MCF 10A (cell line): Measurements from ENCODE around the gene RGS11. TPM values are rescaled to one million over a fixed set of nuclear protein-coding genes. Genes with fewer than 3 reads are reported as not detected.

Experiments
- BruUV-seq: library from RNA; stranded (reverse); fragments of 400-500 nt; replicated peaks from 2 replicates; lab custom pipeline; 2021; lab: Mats Ljungman, UMichigan
- CTCF ChIA-PET: fragments of 300-600 bp; sonication (Branson Sonifier 250); formaldehyde crosslinking; extraction: SDS; loops from one replicate; lab custom pipeline; 2021; ENCODE audit warnings: antibody characterized with exemption, inconsistent platforms; lab: Yijun Ruan, JAX
- POLR2A ChIA-PET: fragments of 300-600, 350-650 bp; sonication (Branson Sonifier 250); formaldehyde crosslinking; extraction: SDS; loops from one replicate; lab custom pipeline; 2020; ENCODE audit warnings: antibody characterized with exemption, inconsistent platforms; lab: Yijun Ruan, JAX
- DNase-seq: peaks from one replicate; pipeline ENCODE4 v3.0.0-alpha.2; 2018; ENCODE audit not compliant: unreplicated experiment
- H3K27ac Mint-ChIP-seq: one replicate; pipeline ENCODE4 v1.8.0; 2022; ENCODE audit warnings: mild to moderate bottlenecking, low read depth, mixed read lengths; ENCODE audit not compliant: unreplicated experiment
- H3K27me3 Mint-ChIP-seq: one replicate; pipeline ENCODE4 v1.8.0; 2022; ENCODE audit warnings: mixed read lengths; ENCODE audit not compliant: insufficient read depth, unreplicated experiment
- H3K36me3 Mint-ChIP-seq: one replicate; pipeline ENCODE4 v1.8.0; 2022; ENCODE audit warnings: mild to moderate bottlenecking, moderate library complexity, mixed read lengths; ENCODE audit not compliant: insufficient read depth, unreplicated experiment
- H3K4me1 Mint-ChIP-seq: one replicate; pipeline ENCODE4 v1.8.0; 2022; ENCODE audit warnings: mixed read lengths; ENCODE audit not compliant: insufficient read depth, unreplicated experiment
- H3K4me3 Mint-ChIP-seq: one replicate; pipeline ENCODE4 v1.8.0; 2022; ENCODE audit warnings: mild to moderate bottlenecking, moderate library complexity, mixed read lengths; ENCODE audit not compliant: unreplicated experiment
- H3K9me3 Mint-ChIP-seq: one replicate; pipeline ENCODE4 v1.8.0; 2022; ENCODE audit warnings: mixed read lengths; ENCODE audit not compliant: unreplicated experiment
- intact Hi-C: fragments of 100-400 bp; cut with micrococcal nuclease; formaldehyde crosslinking; loops from 2 replicates; pipeline ENCODE4 v1.14.1; 2022
- total RNA-seq: library from RNA; stranded (reverse); gene quantifications from 2 replicates; pipeline ENCODE4 v1.2.3, GENCODE V29; 2022
- TF ChIP-seq, protein P1 (sequence below): fragments of 200-600 bp; IDR thresholded peaks from one replicate; pipeline ENCODE4 v1.8.0; 2022; ENCODE audit warnings: antibody characterized with exemption, mild to moderate bottlenecking; ENCODE audit not compliant: unreplicated experiment

RGS11 gene
- total RNA-seq, 1 experiment from 2014 or later, result 1.7 TPM

DNA sequence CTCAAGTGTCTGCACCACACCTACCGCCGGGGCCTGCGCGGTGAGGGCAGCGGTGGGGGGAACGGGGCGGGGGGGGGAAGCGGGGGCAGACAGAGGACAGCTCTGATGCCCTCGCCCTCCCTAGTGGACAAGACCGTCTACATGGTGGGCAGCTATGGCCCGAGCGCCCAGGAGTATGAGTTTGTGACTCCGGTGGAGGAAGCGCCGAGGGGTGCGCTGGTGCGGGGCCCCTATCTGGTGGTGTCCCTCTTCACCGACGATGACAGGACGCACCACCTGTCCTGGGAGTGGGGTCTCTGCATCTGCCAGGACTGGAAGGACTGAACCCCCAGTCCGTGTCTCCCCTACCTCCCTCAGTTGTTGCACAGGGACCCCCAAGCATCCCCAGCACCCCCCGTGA, 6.7 kb upstream of the RGS11 start:
- POLR2A ChIA-PET, result no interaction called here
- H3K4me3 Mint-ChIP-seq, result no peak overlapping the region
- intact Hi-C loops, result no loop called here
- TF ChIP-seq, protein P1, sequence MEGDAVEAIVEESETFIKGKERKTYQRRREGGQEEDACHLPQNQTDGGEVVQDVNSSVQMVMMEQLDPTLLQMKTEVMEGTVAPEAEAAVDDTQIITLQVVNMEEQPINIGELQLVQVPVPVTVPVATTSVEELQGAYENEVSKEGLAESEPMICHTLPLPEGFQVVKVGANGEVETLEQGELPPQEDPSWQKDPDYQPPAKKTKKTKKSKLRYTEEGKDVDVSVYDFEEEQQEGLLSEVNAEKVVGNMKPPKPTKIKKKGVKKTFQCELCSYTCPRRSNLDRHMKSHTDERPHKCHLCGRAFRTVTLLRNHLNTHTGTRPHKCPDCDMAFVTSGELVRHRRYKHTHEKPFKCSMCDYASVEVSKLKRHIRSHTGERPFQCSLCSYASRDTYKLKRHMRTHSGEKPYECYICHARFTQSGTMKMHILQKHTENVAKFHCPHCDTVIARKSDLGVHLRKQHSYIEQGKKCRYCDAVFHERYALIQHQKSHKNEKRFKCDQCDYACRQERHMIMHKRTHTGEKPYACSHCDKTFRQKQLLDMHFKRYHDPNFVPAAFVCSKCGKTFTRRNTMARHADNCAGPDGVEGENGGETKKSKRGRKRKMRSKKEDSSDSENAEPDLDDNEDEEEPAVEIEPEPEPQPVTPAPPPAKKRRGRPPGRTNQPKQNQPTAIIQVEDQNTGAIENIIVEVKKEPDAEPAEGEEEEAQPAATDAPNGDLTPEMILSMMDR, result no peak
- no TSS peak for BruUV-seq
- no peak for DNase-seq
- H3K27me3 Mint-ChIP-seq, result no peaks in the 10 kb centered on the region
- H3K9me3 Mint-ChIP-seq, result no peaks in the 10 kb centered on the region
- H3K36me3 Mint-ChIP-seq, result no peaks in the 10 kb centered on the region
- CTCF ChIA-PET, result no interaction called here
- peaks cover 4% of the 10 kb centered on the region for H3K4me1 Mint-ChIP-seq
- no peak overlapping the region for H3K27ac Mint-ChIP-seq

DNA sequence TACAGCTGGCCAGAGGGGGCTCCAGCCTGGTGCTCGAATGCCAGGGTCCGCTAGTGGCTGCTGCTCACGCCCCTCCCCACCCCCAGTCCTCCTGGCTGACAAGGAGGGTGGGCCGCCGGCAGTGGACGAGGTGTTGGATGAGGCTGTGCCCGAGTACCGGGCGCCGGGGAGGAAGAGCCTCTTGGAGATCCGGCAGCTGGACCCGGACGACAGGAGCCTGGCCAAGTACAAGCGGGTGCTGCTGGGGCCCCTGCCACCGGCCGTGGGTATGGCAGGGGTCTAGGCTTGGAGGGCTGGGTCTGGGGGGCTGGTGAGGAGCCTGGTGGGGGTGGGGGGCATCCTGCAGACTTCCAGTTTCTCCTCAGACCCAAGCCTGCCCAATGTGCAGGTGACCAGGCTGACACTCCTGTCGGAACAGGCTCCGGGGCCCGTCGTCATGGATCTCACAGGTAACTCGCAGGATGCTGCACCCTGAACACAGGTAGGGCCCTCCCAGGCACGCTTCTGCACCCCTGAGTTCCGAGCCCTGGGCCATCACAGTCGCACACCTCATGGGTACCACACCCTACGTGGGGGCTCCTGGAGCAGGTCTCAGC, 6.0 kb upstream of the RGS11 start:
- intact Hi-C loops, result no loop called here
- no peak for DNase-seq
- no peaks in the 10 kb centered on the region for H3K36me3 Mint-ChIP-seq
- H3K4me3 Mint-ChIP-seq, result no peak overlapping the region
- no peak overlapping the region for H3K27ac Mint-ChIP-seq
- no peaks in the 10 kb centered on the region for H3K27me3 Mint-ChIP-seq
- ChIA-PET CTCF (no interaction called here), POLR2A (no interaction called here)
- no TSS peak for BruUV-seq
- no peaks in the 10 kb centered on the region for H3K9me3 Mint-ChIP-seq
- TF ChIP-seq, protein P1, result no peak
- H3K4me1 Mint-ChIP-seq, result peaks cover 4% of the 10 kb centered on the region

DNA sequence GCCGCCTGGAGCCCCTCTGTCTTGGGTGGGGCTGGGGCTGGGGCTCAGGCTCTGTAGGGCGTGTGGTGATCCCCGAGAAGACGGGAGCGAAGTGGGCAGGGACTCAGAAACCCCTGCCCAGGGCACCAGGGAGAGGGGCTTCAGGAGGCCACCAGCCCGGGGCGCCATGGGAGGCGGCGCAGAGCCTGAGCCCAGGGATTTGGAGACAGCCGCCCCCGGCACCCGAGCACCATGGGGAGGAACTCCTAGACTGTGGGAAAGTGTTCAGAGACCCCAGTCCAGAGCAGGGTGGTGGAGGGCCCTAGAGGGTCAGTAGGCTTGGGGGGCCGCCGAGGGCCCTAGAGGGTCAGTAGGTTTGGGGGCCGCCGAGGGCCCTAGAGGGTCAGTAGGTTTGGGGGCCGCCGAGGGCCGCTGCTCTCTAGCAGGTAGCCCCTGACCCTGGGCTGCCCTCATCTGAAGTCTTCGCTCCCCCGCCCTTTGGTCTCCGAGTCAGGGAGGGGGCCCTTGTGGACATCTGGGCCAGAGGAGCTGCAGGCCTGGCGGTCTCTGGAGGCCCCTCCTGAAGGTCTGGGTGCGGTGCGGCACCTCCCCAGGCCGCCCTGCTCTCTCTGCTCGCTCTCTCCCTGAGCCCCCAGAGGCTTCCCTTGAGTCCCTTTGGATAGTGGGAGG, 5.4 kb upstream of the RGS11 start:
- TF ChIP-seq, protein P1, result no peak
- DNase-seq, result no peak
- ChIA-PET CTCF (no interaction called here), POLR2A (no interaction called here)
- Mint-ChIP-seq H3K27ac (no peak overlapping the region), H3K36me3 (no peaks in the 10 kb centered on the region), H3K4me1 (peaks cover 4% of the 10 kb centered on the region), H3K27me3 (no peaks in the 10 kb centered on the region), H3K9me3 (no peaks in the 10 kb centered on the region), H3K4me3 (no peak overlapping the region)
- intact Hi-C loops, result no loop called here
- no TSS peak for BruUV-seq

DNA sequence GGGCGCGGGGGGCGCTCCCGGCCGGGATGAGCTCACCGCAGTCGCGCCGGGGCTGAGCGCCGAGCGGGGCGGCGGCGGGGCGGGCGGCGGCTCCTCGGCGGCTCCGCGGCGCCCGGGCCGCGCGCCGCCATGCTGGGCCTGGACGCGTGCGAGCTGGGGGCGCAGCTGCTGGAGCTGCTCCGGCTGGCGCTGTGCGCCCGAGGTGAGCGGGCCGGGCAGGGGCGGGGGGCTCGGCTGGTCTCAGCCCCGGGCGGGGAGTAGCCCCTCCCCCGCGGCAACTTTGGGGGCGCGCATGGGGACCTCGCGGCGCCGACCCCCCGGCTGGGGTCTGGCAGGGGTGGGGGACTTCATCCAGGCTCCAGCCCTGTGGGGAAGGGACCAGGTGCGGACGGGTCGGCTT, 4.8 kb upstream of the RGS11 start, which contains the start of gene ARHGDIG:
TSS of gene ARHGDIG (plus strand) at position 40 of the 400 bp plus-strand sequence. CDS start at position 130, 90 bp downstream.
- intact Hi-C loops, result no loop called here
- Mint-ChIP-seq H3K27me3 (no peaks in the 10 kb centered on the region), H3K4me1 (peaks cover 4% of the 10 kb centered on the region), H3K9me3 (no peaks in the 10 kb centered on the region), H3K36me3 (no peaks in the 10 kb centered on the region), H3K4me3 (no peak within 1 kb of the TSS), H3K27ac (no peak within 1 kb of the TSS)
- POLR2A ChIA-PET, result no interaction called here
- no peak for DNase-seq
- CTCF ChIA-PET, result interaction anchor here (1.1 kb wide), 1 partner anchor 71 kb away, joined by 6 read pairs; no protein-coding TSS in a partner anchor
- TF ChIP-seq, protein P1, result no peak
- BruUV-seq, result no TSS peak
